Endothelial cell of umbilical vein (primary cell): ENCODE results near the gene YBX1. TPM values are rescaled to one million over a fixed set of nuclear protein-coding genes. Genes with fewer than 3 reads are reported as not detected.
"Not testable (repeated sequence)": the region's sequence is repeated elsewhere in the genome, so short reads cannot be mapped to it uniquely, and the experiment has no call there.

ENCODE experiments used
- BruUV-seq: library from RNA; stranded (reverse); fragments of 400-500 nt; replicated peaks from 2 replicates; lab custom pipeline; 2021; lab: Mats Ljungman, UMichigan
- CTCF ChIA-PET: fragments of 300-600, 350-600 bp; sonication (Branson Sonifier 250); formaldehyde crosslinking; loops from one replicate; lab custom pipeline; 2021; ENCODE audit warnings: antibody characterized with exemption, inconsistent platforms; lab: Charles Lee
- POLR2A ChIA-PET: fragments of 300-600, 350-600 bp; sonication (Branson Sonifier 250); formaldehyde crosslinking; loops from one replicate; lab custom pipeline; 2021; ENCODE audit warnings: antibody characterized with exemption, inconsistent platforms; lab: Charles Lee
- DNase-seq: peaks from one replicate; pipeline ENCODE4 v3.0.0-alpha.2; 2011; ENCODE audit warnings: low read depth, low spot score
- FAIRE-seq: peaks from 2 replicates; lab custom pipeline; 2011; peaks lifted over from hg19 to GRCh38; lab: Jason Lieb, UNC
- H2AFZ ChIP-seq: 2 replicates; pipeline ENCODE4 v1.6.0; 2012; ENCODE audit warnings: low read depth, low read length, control low read depth, inconsistent platforms
- H3K27ac ChIP-seq: 2 replicates; pipeline ENCODE4 v1.5.1; 2011; ENCODE audit warnings: low read depth, mild to moderate bottlenecking, control low read depth, low read length, moderate library complexity; ENCODE audit not compliant: insufficient read depth
- H3K27me3 ChIP-seq, 2 experiments: 2 replicates each; pipeline versions ENCODE4 v1.6.0 to v1.6.1; 2011; ENCODE audit warnings: low read length in 2 of 2, mixed read lengths in 1 of 2; ENCODE audit not compliant: control insufficient read depth in 2 of 2, insufficient read depth in 2 of 2
- H3K36me3 ChIP-seq, 2 experiments: 2 replicates in 1 of 2; 3 replicates in 1 of 2; pipeline ENCODE4 v1.5.1; 2011; ENCODE audit warnings: low read length in 2 of 2, mild to moderate bottlenecking in 1 of 2, moderate library complexity in 1 of 2; ENCODE audit not compliant: control insufficient read depth in 2 of 2, insufficient read depth in 2 of 2; ENCODE audit errors: extremely low read depth in 1 of 2
- H3K4me1 ChIP-seq: 3 replicates; pipeline ENCODE4 v1.5.1; 2011; ENCODE audit warnings: mild to moderate bottlenecking, low read length; ENCODE audit not compliant: control insufficient read depth, insufficient read depth; ENCODE audit errors: extremely low read depth
- H3K4me2 ChIP-seq: 2 replicates; pipeline ENCODE4 v1.6.1; 2011; ENCODE audit warnings: low read length, control low read depth, mixed read lengths; ENCODE audit not compliant: insufficient read depth
- H3K4me3 ChIP-seq, 3 experiments: fragments of 200-600 bp in 1 of 3; sonication (generic), shearing (Covaris generic) in 1 of 3; replicated peaks in 1 of 3; 2 replicates each; pipeline ENCODE4 v1.5.1; 2011 to 2016; ENCODE audit warnings: control low read depth in 3 of 3, low read length in 3 of 3, mild to moderate bottlenecking in 2 of 3, inconsistent platforms in 1 of 3, low read depth in 1 of 3, moderate library complexity in 1 of 3; ENCODE audit not compliant: insufficient read depth in 1 of 3
- H3K79me2 ChIP-seq: 2 replicates; pipeline ENCODE4 v1.6.0; 2012; ENCODE audit warnings: low read length, inconsistent platforms; ENCODE audit not compliant: control insufficient read depth, insufficient read depth
- H3K9ac ChIP-seq: replicated peaks from 2 replicates; pipeline ENCODE3; 2011; ENCODE audit warnings: low read length, control low read depth; ENCODE audit not compliant: insufficient read depth; ENCODE audit errors: extremely low read depth
- H3K9me1 ChIP-seq: replicated peaks from 3 replicates; pipeline ENCODE4 v1.6.0; 2011; ENCODE audit warnings: mild to moderate bottlenecking, low read length; ENCODE audit not compliant: control insufficient read depth, insufficient read depth; ENCODE audit errors: extremely low read depth
- H3K9me3 ChIP-seq: replicated peaks from 2 replicates; pipeline ENCODE4 v1.5.1; 2012; ENCODE audit warnings: low read length, inconsistent platforms; ENCODE audit not compliant: control insufficient read depth, insufficient read depth
- H4K20me1 ChIP-seq: replicated peaks from 2 replicates; pipeline ENCODE3; 2011; ENCODE audit warnings: mild to moderate bottlenecking, low read length; ENCODE audit not compliant: control insufficient read depth, insufficient read depth; ENCODE audit errors: extremely low read depth
- EZH2 ChIP-seq: IDR thresholded peaks from 2 replicates; pipeline ENCODE4 v1.6.1; 2012; ENCODE audit warnings: borderline replicate concordance, low read depth, mild to moderate bottlenecking, moderate library complexity, low read length, inconsistent platforms; ENCODE audit not compliant: severe bottlenecking
- FOS ChIP-seq: IDR thresholded peaks from 2 replicates; pipeline ENCODE4 v1.6.1; 2011; ENCODE audit warnings: mild to moderate bottlenecking, low read length, moderate library complexity, borderline replicate concordance; ENCODE audit not compliant: insufficient read depth
- GATA2 ChIP-seq: IDR thresholded peaks from 2 replicates; pipeline ENCODE4 v1.7.0; 2011; ENCODE audit warnings: low read depth, mild to moderate bottlenecking, moderate library complexity, mixed read lengths, low read length; ENCODE audit not compliant: insufficient read length, insufficient read depth
- JUN ChIP-seq: IDR thresholded peaks from 2 replicates; pipeline ENCODE4 v1.6.1; 2011; ENCODE audit warnings: borderline replicate concordance, low read depth; ENCODE audit not compliant: insufficient read length, insufficient read depth
- MYC ChIP-seq: IDR thresholded peaks from one replicate; pipeline ENCODE4 v1.6.1; 2011; ENCODE audit warnings: mild to moderate bottlenecking, low read depth, low read length
- POLR2A ChIP-seq: IDR thresholded peaks from 2 replicates; pipeline ENCODE4 v1.6.1; 2012; ENCODE audit warnings: low read depth, mild to moderate bottlenecking, control low read depth, low read length
- POLR2AphosphoS5 ChIP-seq: IDR thresholded peaks from 2 replicates; pipeline ENCODE4 v1.6.1; 2012; ENCODE audit warnings: low read depth, mild to moderate bottlenecking, control low read depth, low read length, moderate library complexity; ENCODE audit not compliant: insufficient read depth
- dilution Hi-C: fragments of 300-500 bp; cut with MboI; formaldehyde crosslinking; loops from one replicate; pipeline ENCODE4 v1.15.0; 2019; ENCODE audit warnings: low sequenced_read_pairs; ENCODE audit not compliant: extremely low pct_ligation_motif_present
- intact Hi-C: fragments of 100-400 bp; cut with micrococcal nuclease; formaldehyde crosslinking; loops from one replicate; pipeline ENCODE4 v1.10.0; 2022
- polyA plus RNA-seq, 4 experiments: library from polyadenylated mRNA; depleted of rRNA in 3 of 4; stranded (reverse) in 3 of 4; unstranded in 1 of 4; fragments of >200 nt; gene quantifications; 2 replicates each; pipeline versions ENCODE4 v1.2.1 to v1.2.3, GENCODE V29; 2011 to 2012; ENCODE audit warnings: missing spikeins in 1 of 4
- total RNA-seq: library from RNA; stranded (reverse); gene quantifications from 2 replicates; pipeline ENCODE4 v1.2.3, GENCODE V29; 2021
- TF ChIP-seq, protein P1 (sequence below): IDR thresholded peaks from 2 replicates; pipeline ENCODE4 v1.6.1; 2011; ENCODE audit not compliant: insufficient read depth, insufficient read length
- TF ChIP-seq, protein P2 (sequence below), 2 donors: IDR thresholded peaks; 1 replicate in 1 of 2; 2 replicates in 1 of 2; pipeline ENCODE4 v1.5.1; 2011; ENCODE audit warnings: low read length in 2 of 2, mild to moderate bottlenecking in 2 of 2, moderate library complexity in 2 of 2, control low read depth in 1 of 2, inconsistent platforms in 1 of 2, low read depth in 1 of 2; ENCODE audit not compliant: insufficient read depth in 1 of 2; ENCODE audit errors: extremely low read depth in 1 of 2

YBX1 gene
- total and polyA plus RNA-seq, 2 donors (not counting 3 experiments of a cell fraction or from before 2014, with no cell fraction given), result 430 to 783 TPM

DNA sequence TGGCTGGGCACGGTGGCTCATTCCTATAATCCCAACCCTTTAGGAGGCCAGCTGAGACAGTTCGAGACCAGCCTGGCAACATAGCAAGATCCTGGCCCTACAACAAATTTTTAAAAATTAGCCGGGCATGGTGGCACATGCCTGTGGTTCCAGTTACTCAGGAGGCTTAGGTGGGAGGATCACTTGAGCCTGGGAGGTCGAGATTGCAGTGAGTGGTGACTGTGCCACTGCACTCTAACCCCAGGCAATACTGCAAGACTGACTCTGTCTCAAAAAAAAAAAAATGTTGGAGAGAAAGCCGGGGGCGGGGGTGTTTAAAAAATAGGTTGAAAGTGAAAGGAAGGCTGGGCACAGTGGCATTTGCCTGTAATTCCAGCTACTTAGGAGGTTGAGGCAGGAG lies 41.3 kb downstream of the YBX1 start:
- Histone ChIP-seq H3K79me2 (no peaks in the 10 kb centered on the region), H3K27me3 (no peaks in the 10 kb centered on the region), H2AFZ (no peak overlapping the region), H3K4me2 (no peak overlapping the region), H3K27ac (no peak overlapping the region), H3K4me1 (no peaks in the 10 kb centered on the region), H3K36me3 (no peaks in the 10 kb centered on the region), H3K9me1 (no peaks in the 10 kb centered on the region), H3K4me3 (no peak overlapping the region), H3K9me3 (no peaks in the 10 kb centered on the region), H4K20me1 (no peaks in the 10 kb centered on the region), H3K9ac (no peak overlapping the region)
- POLR2A ChIA-PET, result no interaction called here
- TF ChIP-seq MYC (no peak), GATA2 (no peak), JUN (no peak), POLR2A (no peak), FOS (no peak), POLR2AphosphoS5 (no peak), EZH2 (no peak)
- TF ChIP-seq, protein P1, sequence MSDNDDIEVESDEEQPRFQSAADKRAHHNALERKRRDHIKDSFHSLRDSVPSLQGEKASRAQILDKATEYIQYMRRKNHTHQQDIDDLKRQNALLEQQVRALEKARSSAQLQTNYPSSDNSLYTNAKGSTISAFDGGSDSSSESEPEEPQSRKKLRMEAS, result no peak
- TF ChIP-seq, protein P2, sequence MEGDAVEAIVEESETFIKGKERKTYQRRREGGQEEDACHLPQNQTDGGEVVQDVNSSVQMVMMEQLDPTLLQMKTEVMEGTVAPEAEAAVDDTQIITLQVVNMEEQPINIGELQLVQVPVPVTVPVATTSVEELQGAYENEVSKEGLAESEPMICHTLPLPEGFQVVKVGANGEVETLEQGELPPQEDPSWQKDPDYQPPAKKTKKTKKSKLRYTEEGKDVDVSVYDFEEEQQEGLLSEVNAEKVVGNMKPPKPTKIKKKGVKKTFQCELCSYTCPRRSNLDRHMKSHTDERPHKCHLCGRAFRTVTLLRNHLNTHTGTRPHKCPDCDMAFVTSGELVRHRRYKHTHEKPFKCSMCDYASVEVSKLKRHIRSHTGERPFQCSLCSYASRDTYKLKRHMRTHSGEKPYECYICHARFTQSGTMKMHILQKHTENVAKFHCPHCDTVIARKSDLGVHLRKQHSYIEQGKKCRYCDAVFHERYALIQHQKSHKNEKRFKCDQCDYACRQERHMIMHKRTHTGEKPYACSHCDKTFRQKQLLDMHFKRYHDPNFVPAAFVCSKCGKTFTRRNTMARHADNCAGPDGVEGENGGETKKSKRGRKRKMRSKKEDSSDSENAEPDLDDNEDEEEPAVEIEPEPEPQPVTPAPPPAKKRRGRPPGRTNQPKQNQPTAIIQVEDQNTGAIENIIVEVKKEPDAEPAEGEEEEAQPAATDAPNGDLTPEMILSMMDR (IDR thresholded peaks at IDR 0.05; ENCODE audit: extremely low read depth in 1 of 2, insufficient read depth in 1 of 2, low read depth in 1 of 2, low read length in 2 of 2), result no peak
- DNase-seq (no peak), FAIRE-seq (no peak)
- no TSS peak for BruUV-seq
- intact Hi-C loops (no loop called here), dilution Hi-C loops (no loop called here)
- CTCF ChIA-PET, result interaction anchor here (0.8 kb wide), 1 partner anchor 10 kb away, joined by 3 read pairs; no protein-coding TSS in a partner anchor

DNA sequence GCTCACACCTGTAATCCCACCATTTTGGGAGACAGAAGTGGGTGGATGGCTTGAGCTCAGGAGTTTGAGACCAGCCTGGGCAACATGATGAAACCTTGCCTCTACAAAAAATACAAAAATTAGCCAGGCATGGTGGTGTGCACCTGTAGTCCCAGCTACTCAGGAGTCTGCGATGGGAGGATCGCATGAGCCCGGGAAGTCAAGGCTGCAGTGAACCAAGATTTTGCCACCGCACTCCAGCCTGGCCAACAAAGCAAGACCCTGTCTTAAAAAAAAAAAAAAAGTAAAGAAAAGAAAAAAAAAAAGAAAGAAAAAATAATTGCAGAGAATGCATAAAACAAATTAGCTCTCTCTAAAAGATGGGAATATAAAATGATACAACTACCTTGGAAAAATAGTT lies 43.6 kb downstream of the YBX1 start:
- H3K27me3 ChIP-seq, intact Hi-C loops, H3K79me2 ChIP-seq, H2AFZ ChIP-seq, H3K9ac ChIP-seq, H3K9me1 ChIP-seq, FAIRE-seq, POLR2A ChIA-PET, H3K27ac ChIP-seq, H3K4me1 ChIP-seq, H3K36me3 ChIP-seq, BruUV-seq, H4K20me1 ChIP-seq, H3K4me2 ChIP-seq, H3K4me3 ChIP-seq, DNase-seq, H3K9me3 ChIP-seq, dilution Hi-C loops: not testable (repeated sequence)
- CTCF ChIA-PET, result interaction anchor here (1.4 kb wide), 1 partner anchor 348 kb away, joined by 4 read pairs; no protein-coding TSS in a partner anchor
